Bronchial epithelial cell (primary cell): Measurements from ENCODE around the gene TCF19. TPM values are rescaled to one million over a fixed set of nuclear protein-coding genes. Genes with fewer than 3 reads are reported as not detected.

Experiments used
- DNase-seq: peaks from one replicate; pipeline ENCODE4 v3.0.0-alpha.2; 2010; ENCODE audit warnings: low read depth
- FAIRE-seq: peaks from 2 replicates; lab custom pipeline; 2011; peaks lifted over from hg19 to GRCh38; lab: Jason Lieb, UNC
- H3K27me3 ChIP-seq: 2 replicates; pipeline ENCODE4 v1.5.1; 2011; ENCODE audit warnings: low read length; ENCODE audit not compliant: control insufficient read depth, insufficient read depth
- H3K36me3 ChIP-seq: 2 replicates; pipeline ENCODE4 v1.5.1; 2011; ENCODE audit warnings: low read length; ENCODE audit not compliant: control insufficient read depth, insufficient read depth
- H3K4me3 ChIP-seq: 2 replicates; pipeline ENCODE4 v1.5.1; 2011; ENCODE audit warnings: mild to moderate bottlenecking, low read depth, low read length, control low read depth
- CTCF ChIP-seq: IDR thresholded peaks from 2 replicates; pipeline ENCODE4 v1.5.1; 2011; ENCODE audit warnings: mild to moderate bottlenecking, moderate library complexity, low read length, control low read depth, inconsistent platforms; ENCODE audit not compliant: insufficient read depth, severe bottlenecking
- total RNA-seq: library from RNA; depleted of rRNA; stranded (reverse); fragments of >200 nt; gene quantifications from 2 replicates; pipeline ENCODE4 v1.2.1, GENCODE V29; 2014

The TCF19 gene
- total RNA-seq, 1 donor from 2014 or later, result 1.1 TPM

GRCh38 chr6:31203345-31203979 is 45.1 kb downstream of the TCF19 start:
- H3K27me3 ChIP-seq, result no peaks in the 10 kb centered on the region
- no peak for TF ChIP-seq CTCF
- peak; percentile 98 for DNase-seq
- H3K4me3 ChIP-seq, result peak overlapping the region; percentile 32
- no peak for FAIRE-seq
- no peaks in the 10 kb centered on the region for H3K36me3 ChIP-seq

DNA sequence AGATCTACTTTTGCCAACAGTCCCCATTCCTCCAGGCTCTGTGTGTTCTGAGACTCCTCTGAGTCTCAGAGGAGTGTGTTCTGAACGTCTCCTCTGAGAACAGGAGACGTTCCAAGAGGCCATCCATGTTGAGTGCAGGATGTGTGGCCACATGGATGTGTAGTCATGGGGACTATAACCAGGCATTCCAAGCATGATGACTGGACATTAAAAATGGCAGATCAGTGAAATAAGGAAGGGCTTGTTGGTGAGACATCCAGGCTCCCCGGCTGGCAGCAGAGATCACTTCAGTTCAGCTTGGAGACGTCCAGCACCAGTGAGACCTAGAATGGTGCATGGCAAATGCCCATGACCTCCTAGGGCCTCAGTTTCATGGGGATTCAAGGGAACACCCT is 46.4 kb downstream of the TCF19 start:
- no peaks in the 10 kb centered on the region for H3K36me3 ChIP-seq
- no peak overlapping the region for H3K4me3 ChIP-seq
- peak; percentile 38 for DNase-seq
- H3K27me3 ChIP-seq, result no peaks in the 10 kb centered on the region
- no peak for FAIRE-seq
- no peak for TF ChIP-seq CTCF

DNA sequence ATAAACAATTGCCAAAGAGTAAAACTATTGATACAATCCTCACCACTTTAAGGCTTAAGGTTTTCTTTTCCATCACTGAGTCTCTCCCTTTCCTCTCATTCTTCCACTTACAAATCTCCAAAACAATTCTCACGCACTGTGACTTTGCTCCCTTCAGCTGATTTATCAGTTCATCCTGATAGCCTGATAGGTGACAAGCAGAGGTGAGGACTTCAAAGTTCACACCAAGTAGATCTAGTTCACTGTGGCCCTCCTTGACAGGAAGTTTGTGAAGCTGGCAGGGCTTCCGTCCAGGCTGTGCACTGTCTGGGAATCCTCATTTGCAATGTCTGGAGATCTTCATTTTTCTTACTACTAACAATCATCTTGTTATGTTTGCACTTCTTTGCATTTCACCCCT is 47.2 kb downstream of the TCF19 start:
- Histone ChIP-seq H3K27me3 (no peaks in the 10 kb centered on the region), H3K36me3 (no peaks in the 10 kb centered on the region), H3K4me3 (no peak overlapping the region)
- no peak for TF ChIP-seq CTCF
- FAIRE-seq, result no peak
- DNase-seq, result no peak

DNA sequence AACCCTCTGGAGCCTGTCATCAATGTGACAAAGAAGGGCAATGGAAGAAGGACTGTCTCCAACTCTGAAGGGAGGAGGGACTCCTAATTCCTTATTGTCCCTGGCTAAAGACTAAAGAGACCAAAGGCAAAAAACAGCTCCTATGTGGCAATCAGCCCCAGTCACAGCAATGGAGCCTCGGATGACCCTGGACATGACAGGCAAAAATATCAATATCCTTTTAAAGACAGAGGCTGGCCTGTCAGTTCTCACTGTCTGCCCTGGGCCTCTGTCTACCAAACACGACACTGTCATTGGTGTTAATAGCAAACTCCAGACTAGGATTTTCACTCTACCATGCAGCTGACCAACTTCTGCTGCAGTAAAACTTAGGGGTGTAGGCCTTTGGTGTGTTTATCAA is 50.1 kb downstream of the TCF19 start:
- DNase-seq, result no peak
- Histone ChIP-seq H3K36me3 (no peaks in the 10 kb centered on the region), H3K27me3 (no peaks in the 10 kb centered on the region), H3K4me3 (no peak overlapping the region)
- FAIRE-seq, result no peak
- no peak for TF ChIP-seq CTCF

DNA sequence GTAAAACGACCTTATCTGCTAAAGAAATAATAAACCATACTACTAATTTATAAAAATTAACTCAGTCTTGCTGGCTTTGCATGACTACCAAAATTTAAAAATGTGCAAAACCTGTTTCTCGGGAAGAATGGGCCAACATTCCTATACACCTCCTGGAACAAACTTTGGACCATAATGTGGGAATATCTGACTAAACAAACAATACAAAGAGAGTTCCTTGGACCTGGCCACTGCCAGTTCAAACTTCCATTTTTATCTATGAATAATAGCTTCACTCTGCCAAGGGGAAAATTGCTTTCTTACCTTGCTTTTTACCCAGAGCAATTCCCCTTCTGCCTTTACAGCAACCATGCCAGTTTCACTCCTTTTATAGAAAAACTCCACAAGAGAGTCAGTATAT is 50.7 kb downstream of the TCF19 start:
- DNase-seq (no peak), FAIRE-seq (no peak)
- Histone ChIP-seq H3K4me3 (no peak overlapping the region), H3K27me3 (no peaks in the 10 kb centered on the region), H3K36me3 (no peaks in the 10 kb centered on the region)
- TF ChIP-seq CTCF, result no peak

GRCh38 chr6:31210123-31210522 is 51.7 kb downstream of the TCF19 start:
- TF ChIP-seq CTCF, result no peak
- FAIRE-seq (no peak), DNase-seq (no peak)
- Histone ChIP-seq H3K36me3 (no peaks in the 10 kb centered on the region), H3K27me3 (no peaks in the 10 kb centered on the region), H3K4me3 (no peak overlapping the region)
